Gastroesophageal sphincter (tissue), 3 donors: ENCODE measurements around the gene WDR83.

Source experiments
- CTCF ChIP-seq, 4 experiments: fragments of 200-600 bp in 2 of 4; fragments of 450-650 bp in 2 of 4; sonication (generic) in 1 of 4; IDR thresholded peaks; one replicate each; pipeline ENCODE4 v1.5.1; 2017 to 2019; ENCODE audit warnings: antibody characterized with exemption in 4 of 4, mild to moderate bottlenecking in 2 of 4, moderate library complexity in 2 of 4
- EP300 ChIP-seq: sonication (generic); formaldehyde crosslinking; IDR thresholded peaks from one replicate; pipeline ENCODE4 v1.6.1; 2017; ENCODE audit warnings: antibody characterized with exemption, mild to moderate bottlenecking
- POLR2AphosphoS5 ChIP-seq: sonication (generic); formaldehyde crosslinking; IDR thresholded peaks from one replicate; pipeline ENCODE4 v1.6.1; 2017; ENCODE audit warnings: antibody characterized with exemption

GRCh38 chr19:12667731-12668302 is 1.2 kb downstream of the WDR83 start:
- TF ChIP-seq CTCF (IDR thresholded peaks at IDR 0.05) = no peak
- no peak for TF ChIP-seq EP300
- no peak for TF ChIP-seq POLR2AphosphoS5
